Measurements from ENCODE around the gene GRM7. TPM values are rescaled to one million over a fixed set of nuclear protein-coding genes. Genes with fewer than 3 reads are reported as not detected.

GRM7 gene
- total RNA-seq, 4 donors from 2014 or later, result 0.09 TPM; not detected in 3

DNA sequence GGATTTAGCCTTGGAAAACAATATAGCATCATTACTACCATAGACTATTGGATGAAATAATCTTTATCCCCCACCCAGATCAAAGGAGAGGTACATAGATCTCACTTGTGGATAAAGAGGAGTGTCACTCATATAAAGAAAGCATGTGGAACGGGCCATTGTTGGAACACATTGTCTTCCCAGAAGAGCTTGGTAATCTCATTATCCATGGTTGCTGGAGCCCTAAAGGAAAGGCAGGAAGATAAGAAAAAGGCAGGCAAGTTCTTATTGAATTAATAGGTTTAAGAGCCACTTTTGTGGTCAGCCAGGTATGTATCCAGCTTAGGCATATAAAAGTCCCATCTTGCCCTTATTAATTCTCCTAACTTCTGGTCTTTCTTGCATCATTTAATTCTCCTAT lies 659.1 kb downstream of the GRM7 start:
- Histone ChIP-seq H3K9me3 (no peaks in the 10 kb centered on the region), H3K27ac (no peak overlapping the region), H3K4me1 (peaks cover 0 to 8% (median 0%) of the 10 kb centered on the region in 3 donors), H3K4me3 (no peak overlapping the region), H3K36me3 (no peaks in the 10 kb centered on the region), H3K27me3 (no peaks in the 10 kb centered on the region)
- 80 to 92% methylated on average over 1 of the region's 1 CpG for WGBS, 2 donors
- no peak for DNase-seq
- TF ChIP-seq POLR2A (IDR thresholded peaks at IDR 0.05) (no peak), CTCF (IDR thresholded peaks at IDR 0.05) (no peak)
- intact Hi-C loops (cut with DNase I), result no loop called here

DNA sequence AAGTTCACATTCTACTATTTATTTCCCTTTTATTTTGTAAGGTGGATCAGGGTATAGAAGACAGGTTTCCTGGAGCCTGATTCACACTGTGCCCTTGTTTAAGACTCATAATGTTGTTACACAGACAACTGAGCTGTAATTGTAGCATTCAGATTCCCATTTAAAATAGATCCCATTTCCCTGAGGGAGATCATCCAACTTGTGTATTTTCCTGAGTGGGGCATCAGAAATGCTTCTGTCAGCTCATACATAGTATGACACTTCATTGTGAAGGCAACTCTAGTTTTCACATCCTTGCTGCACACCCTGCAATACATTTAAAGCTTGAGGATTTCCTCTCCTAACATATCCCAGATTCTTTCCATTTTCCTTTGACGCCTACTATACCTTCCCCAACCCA lies 659.7 kb downstream of the GRM7 start:
- WGBS, 2 donors, result 84 to 88% methylated on average over 1 of the region's 1 CpG
- Histone ChIP-seq H3K9me3 (no peaks in the 10 kb centered on the region), H3K4me3 (no peak overlapping the region), H3K27me3 (no peaks in the 10 kb centered on the region), H3K4me1 (peaks cover 0 to 8% (median 0%) of the 10 kb centered on the region in 3 donors), H3K27ac (no peak overlapping the region), H3K36me3 (no peaks in the 10 kb centered on the region)
- intact Hi-C loops (cut with DNase I), result no loop called here
- DNase-seq, result no peak
- TF ChIP-seq POLR2A (IDR thresholded peaks at IDR 0.05), result no peak
- no peak for TF ChIP-seq CTCF (IDR thresholded peaks at IDR 0.05)

DNA sequence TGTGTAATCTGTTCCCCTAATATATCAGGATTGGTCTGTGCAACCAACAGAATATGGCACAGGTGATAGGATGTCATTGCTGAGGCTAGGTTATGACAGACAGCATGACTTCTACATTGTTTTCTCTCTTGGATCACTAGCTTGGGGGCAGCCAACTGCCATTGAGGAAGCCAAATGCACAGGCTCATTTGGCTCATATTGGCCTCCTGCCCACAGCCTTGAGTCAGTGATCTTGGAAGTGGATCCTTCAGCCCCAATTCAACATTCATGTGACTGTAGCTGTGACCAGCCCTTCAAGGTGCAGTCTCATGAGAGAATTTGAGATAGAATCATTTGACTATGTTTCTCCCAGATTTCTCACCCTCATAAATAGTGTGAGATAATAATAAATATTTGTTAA lies 675.6 kb downstream of the GRM7 start:
- H3K9me3 ChIP-seq, result no peaks in the 10 kb centered on the region
- H3K27ac ChIP-seq, result no peak overlapping the region
- no peak for DNase-seq
- H3K36me3 ChIP-seq, result no peaks in the 10 kb centered on the region
- intact Hi-C loops (cut with DNase I), result no loop called here
- H3K27me3 ChIP-seq, result no peaks in the 10 kb centered on the region
- TF ChIP-seq POLR2A (IDR thresholded peaks at IDR 0.05) (no peak), CTCF (IDR thresholded peaks at IDR 0.05) (no peak)
- no peaks in the 10 kb centered on the region for H3K4me1 ChIP-seq
- no peak overlapping the region for H3K4me3 ChIP-seq

- no peaks in the 10 kb centered on the region for H3K27me3 ChIP-seq
- no peaks in the 10 kb centered on the region for H3K36me3 ChIP-seq
- no peak overlapping the region for H3K4me3 ChIP-seq
- H3K9me3 ChIP-seq, result no peaks in the 10 kb centered on the region
- no peaks in the 10 kb centered on the region for H3K4me1 ChIP-seq
- no peak for DNase-seq
- intact Hi-C loops (cut with DNase I), result no loop called here
- TF ChIP-seq CTCF (IDR thresholded peaks at IDR 0.05) (no peak), POLR2A (IDR thresholded peaks at IDR 0.05) (no peak)
- no peak overlapping the region for H3K27ac ChIP-seq
- WGBS, 2 donors, result 88 to 89% methylated on average over 1 of the region's 1 CpG
Observed at GRCh38 chr3:7536921-7537320, 676.0 kb downstream of the GRM7 start.

DNA sequence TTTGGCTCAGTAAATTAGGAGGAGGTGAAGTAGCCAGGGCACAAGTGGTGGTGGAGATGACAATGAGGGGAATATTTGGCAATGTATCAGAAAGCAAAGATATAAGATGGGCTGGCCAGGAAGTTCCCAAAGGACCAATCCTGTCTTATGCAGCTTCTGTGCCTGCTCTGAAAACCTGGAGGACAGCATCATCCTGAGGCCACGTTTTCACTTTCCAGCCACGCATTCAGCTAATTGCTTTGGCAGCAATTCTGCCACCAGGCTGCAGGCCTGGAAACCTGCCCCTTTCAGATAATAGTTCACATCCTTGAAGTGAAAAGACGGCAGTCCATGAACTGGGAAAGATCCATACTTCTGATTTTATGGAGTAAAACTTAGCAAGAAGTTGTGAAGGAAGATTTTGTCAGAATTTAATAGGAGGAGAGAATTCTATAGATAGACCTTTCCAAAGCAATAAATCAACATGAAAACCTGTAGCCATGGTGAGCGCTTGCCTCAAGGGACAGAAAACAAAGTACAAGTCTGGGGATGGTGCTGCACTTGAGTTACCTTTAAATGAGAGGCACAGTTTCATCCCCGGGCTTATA lies 682.5 kb downstream of the GRM7 start:
- 50 to 52% methylated on average over 5 of the region's 5 CpGs for WGBS, 2 donors

More for the DNA sequence above, 682.5 kb downstream of the GRM7 start:
- Histone ChIP-seq H3K4me1 (no peaks in the 10 kb centered on the region), H3K27ac (no peak overlapping the region), H3K27me3 (no peaks in the 10 kb centered on the region), H3K9me3 (no peaks in the 10 kb centered on the region), H3K36me3 (no peaks in the 10 kb centered on the region), H3K4me3 (no peak overlapping the region)
- TF ChIP-seq POLR2A (IDR thresholded peaks at IDR 0.05), result no peak
- TF ChIP-seq CTCF (IDR thresholded peaks at IDR 0.05), result no peak
- intact Hi-C loops (cut with DNase I), result no loop called here
- no peak for DNase-seq
